K562 (cell line): ENCODE data around the gene DLGAP1. TPM values are rescaled to one million over a fixed set of nuclear protein-coding genes. Genes with fewer than 3 reads are reported as not detected.
A peak's percentile ranks its signal among the peaks of the same experiment; 100 is the strongest.

Source experiments
- ATAC-seq: fragments of 200-7000 bp; cut with Tn5 transposase; 3 replicates; pipeline ENCODE4 v1.9.1; 2020; ENCODE audit warnings: moderate library complexity
- BruUV-seq: library from RNA; stranded (reverse); fragments of 400-500 nt; replicated peaks from 2 replicates; lab custom pipeline; 2021; lab: Mats Ljungman, UMichigan
- CTCF ChIA-PET: fragments of 300-600 bp; formaldehyde crosslinking; extraction: SDS; loops from one replicate; lab custom pipeline; 2021; ENCODE audit warnings: low intra/inter-chr PET ratio; lab: Yijun Ruan, JAX
- POLR2A ChIA-PET: fragments of 300-600, 350-650 bp; sonication (Branson Sonifier 250); formaldehyde crosslinking; extraction: SDS; loops from one replicate; lab custom pipeline; 2021; ENCODE audit warnings: antibody characterized with exemption, inconsistent platforms; lab: Yijun Ruan, JAX
- DNase-seq, 4 experiments: peaks; one replicate each; pipeline versions ENCODE4 v3.0.0 to v3.0.0-alpha.2; 2011 to 2018; ENCODE audit warnings: low spot score in 3 of 4, mixed read lengths in 3 of 4; ENCODE audit errors: extremely low read depth in 1 of 4
- FAIRE-seq: peaks from 2 replicates; lab custom pipeline; 2011; peaks lifted over from hg19 to GRCh38; lab: Jason Lieb, UNC
- H2AFZ ChIP-seq: 2 replicates; pipeline ENCODE4 v1.6.0; 2011; ENCODE audit warnings: low read depth, low read length, control low read depth, inconsistent platforms
- H3K27ac ChIP-seq: fragments of 200-600 bp; 3 replicates; pipeline ENCODE4 v1.8.0; 2011; ENCODE audit warnings: low read depth, mild to moderate bottlenecking, control low read depth, inconsistent platforms, low read length, moderate library complexity, mixed read lengths; ENCODE audit errors: extremely low read depth
- H3K27me3 ChIP-seq, 2 experiments: fragments of 300-600 bp in 1 of 2; 2 replicates in 1 of 2; 3 replicates in 1 of 2; pipeline versions ENCODE4 v1.6.0 to v1.8.0; 2011; ENCODE audit warnings: inconsistent platforms in 2 of 2, low read length in 2 of 2, mild to moderate bottlenecking in 1 of 2, mixed read lengths in 1 of 2, moderate library complexity in 1 of 2; ENCODE audit not compliant: control insufficient read depth in 2 of 2, insufficient read depth in 2 of 2
- H3K36me3 ChIP-seq: fragments of 300-600 bp; 3 replicates; pipeline ENCODE4 v1.8.0; 2011; ENCODE audit warnings: mild to moderate bottlenecking, low read length, inconsistent platforms; ENCODE audit not compliant: control insufficient read depth, insufficient read depth
- H3K4me1 ChIP-seq, 2 experiments: fragments of 200-600 bp in 1 of 2; replicated peaks in 1 of 2; 2 replicates in 1 of 2; 3 replicates in 1 of 2; pipeline versions ENCODE4 v1.5.1 to v1.8.0; 2011; ENCODE audit warnings: inconsistent platforms in 2 of 2, low read length in 2 of 2, mild to moderate bottlenecking in 1 of 2, mixed read lengths in 1 of 2, moderate library complexity in 1 of 2; ENCODE audit not compliant: control insufficient read depth in 2 of 2, insufficient read depth in 2 of 2
- H3K4me2 ChIP-seq: 2 replicates; pipeline ENCODE4 v1.6.1; 2011; ENCODE audit warnings: low read length, control low read depth, inconsistent platforms, mixed read lengths; ENCODE audit not compliant: insufficient read depth
- H3K4me3 ChIP-seq: fragments of 200-600 bp; sonication (generic), shearing (Covaris generic); 2 replicates; pipeline ENCODE4 v1.5.1; 2016; ENCODE audit warnings: control low read depth, inconsistent platforms
- H3K79me2 ChIP-seq: fragments of 200-600 bp; 3 replicates; pipeline ENCODE4 v1.8.0; 2011; ENCODE audit warnings: low read length, inconsistent platforms; ENCODE audit not compliant: control insufficient read depth, insufficient read depth
- H3K9ac ChIP-seq, 2 experiments: 2 replicates each; pipeline versions ENCODE4 v1.6.0 to v1.6.1; 2011; ENCODE audit warnings: low read depth in 2 of 2, low read length in 2 of 2, control low read depth in 1 of 2, inconsistent platforms in 1 of 2, mild to moderate bottlenecking in 1 of 2, mixed read lengths in 1 of 2; ENCODE audit not compliant: insufficient read depth in 1 of 2
- H3K9me1 ChIP-seq: one replicate; pipeline ENCODE4 v1.6.0; 2011; ENCODE audit warnings: inconsistent platforms, mild to moderate bottlenecking, low read length, moderate library complexity; ENCODE audit not compliant: control insufficient read depth, insufficient read depth
- H3K9me3 ChIP-seq: replicated peaks from 2 replicates; pipeline ENCODE4 v1.5.1; 2011; ENCODE audit warnings: low read depth, low read length, inconsistent platforms; ENCODE audit not compliant: control insufficient read depth, insufficient read depth
- H4K20me1 ChIP-seq: replicated peaks from 2 replicates; pipeline ENCODE4 v1.6.1; 2011; ENCODE audit warnings: low read length, inconsistent platforms, mixed read lengths; ENCODE audit not compliant: control insufficient read depth, insufficient read depth
- ARID3B ChIP-seq: fragments of 250-450 bp; sonication (Bioruptor Pico); IDR thresholded peaks from 2 replicates; pipeline ENCODE4 v1.4.0; 2020; ENCODE audit warnings: borderline replicate concordance
- ATF2 ChIP-seq: sonication (generic); formaldehyde crosslinking; IDR thresholded peaks from 2 replicates; pipeline ENCODE4 v1.8.1; 2022; ENCODE audit warnings: missing genetic modification reagents
- BCL6 ChIP-seq: fragments of 250-450 bp; sonication (Bioruptor Pico); IDR thresholded peaks from 2 replicates; pipeline ENCODE4 v1.4.0; 2020
- ILF3 ChIP-seq: fragments of 450-650 bp; IDR thresholded peaks from 2 replicates; pipeline ENCODE4 v1.6.1; 2018; ENCODE audit warnings: antibody characterized with exemption, mild to moderate bottlenecking, moderate library complexity, borderline replicate concordance
- POLR2AphosphoS2 ChIP-seq: IDR thresholded peaks from 2 replicates; pipeline ENCODE4 v1.6.1; 2012; ENCODE audit warnings: low read length, improper control_type of control experiment
- SRSF7 ChIP-seq: fragments of 200-400 bp; formaldehyde crosslinking; optimal IDR thresholded peaks from 2 replicates; pipeline ENCODE3; 2017; ENCODE audit warnings: mild to moderate bottlenecking, low read depth, low read length
- WGBS: fragments of 100-300 bp; shearing (Covaris generic); methylation state at CpG from one replicate; pipeline ENCODE4 v1.1.6; 2016; ENCODE audit warnings: low coverage, mixed read lengths; ENCODE audit not compliant: insufficient coverage; ENCODE audit errors: missing lambda C conversion rate; 5-methylcytosine and 5-hydroxymethylcytosine counted together
- in situ Hi-C: fragments of 300-500 bp; cut with MboI; formaldehyde crosslinking; loops from 4 replicates; pipeline ENCODE4 v1.15.0; 2018; ENCODE audit warnings: inconsistent platforms, mixed read lengths
- intact Hi-C: fragments of 100-400 bp; cut with micrococcal nuclease; formaldehyde crosslinking; loops from 2 replicates; pipeline ENCODE4 v1.14.2; 2022
- polyA plus RNA-seq, 8 experiments: library from polyadenylated mRNA; depleted of rRNA in 4 of 8; stranded (reverse) in 5 of 8; unstranded in 3 of 8; fragments of >200 nt; fragmentation: Nextera tagmentation in 2 of 8; fragmentation: Illumina TruSeq in 1 of 8; extraction: Ambion mirVana in 2 of 8; extraction: Trizol in 1 of 8; gene quantifications; 2 replicates each; pipeline versions ENCODE4 v1.2.1 to v1.2.3, GENCODE V29; 2011 to 2014; ENCODE audit warnings: inconsistent platforms in 1 of 8, missing spikeins in 1 of 8
- total RNA-seq, 7 experiments: library from RNA; depleted of rRNA in 6 of 7; stranded (reverse); fragments of >200 nt in 6 of 7; fragmentation: Illumina TruSeq in 2 of 7; extraction: Trizol in 2 of 7; gene quantifications; 2 replicates each; pipeline versions ENCODE4 v1.2.1 to v1.2.3, GENCODE V29; 2011 to 2021; ENCODE audit warnings: low replicate concordance in 1 of 7
- TF ChIP-seq, protein P1 (sequence below): sonication (generic); formaldehyde crosslinking; IDR thresholded peaks from 2 replicates; pipeline ENCODE4 v1.8.1; 2023; ENCODE audit warnings: mild to moderate bottlenecking, missing genetic modification reagents
- TF ChIP-seq, protein P2 (sequence below): fragments of 200-800 bp; sonication (Bioruptor generic); IDR thresholded peaks from 2 replicates; pipeline ENCODE4 v1.6.1; 2017; ENCODE audit warnings: missing genetic modification characterization, missing compliant biosample characterization

The DLGAP1 gene
- total and polyA plus RNA-seq, 9 of the 15 experiments (the other 6 are each of a cell fraction or from before 2014, with no cell fraction given) = 0.04 to 0.22 (median 0.08) TPM

GRCh38 chr18:3460823-3461398 is 994.2 kb downstream of the DLGAP1 start (continued):
- TF ChIP-seq, protein P1, sequence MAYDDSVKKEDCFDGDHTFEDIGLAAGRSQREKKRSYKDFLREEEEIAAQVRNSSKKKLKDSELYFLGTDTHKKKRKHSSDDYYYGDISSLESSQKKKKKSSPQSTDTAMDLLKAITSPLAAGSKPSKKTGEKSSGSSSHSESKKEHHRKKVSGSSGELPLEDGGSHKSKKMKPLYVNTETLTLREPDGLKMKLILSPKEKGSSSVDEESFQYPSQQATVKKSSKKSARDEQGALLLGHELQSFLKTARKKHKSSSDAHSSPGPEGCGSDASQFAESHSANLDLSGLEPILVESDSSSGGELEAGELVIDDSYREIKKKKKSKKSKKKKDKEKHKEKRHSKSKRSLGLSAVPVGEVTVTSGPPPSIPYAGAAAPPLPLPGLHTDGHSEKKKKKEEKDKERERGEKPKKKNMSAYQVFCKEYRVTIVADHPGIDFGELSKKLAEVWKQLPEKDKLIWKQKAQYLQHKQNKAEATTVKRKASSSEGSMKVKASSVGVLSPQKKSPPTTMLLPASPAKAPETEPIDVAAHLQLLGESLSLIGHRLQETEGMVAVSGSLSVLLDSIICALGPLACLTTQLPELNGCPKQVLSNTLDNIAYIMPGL (CRISPR knock-in tag) = no peak
- no peak for TF ChIP-seq BCL6

- peaks cover 52% of the 10 kb centered on the region for H3K36me3 ChIP-seq
- no peak overlapping the region for H3K4me2 ChIP-seq
- H3K27me3 ChIP-seq = no peaks in the 10 kb centered on the region
- FAIRE-seq (no peak), ATAC-seq (peak; percentile 13; the same call in 2 of the 3 replicates), DNase-seq (no peak)
- peaks cover 0 to 2% of the 10 kb centered on the region in 2 experiments; a peak in 3 of 5 replicates for H3K4me1 ChIP-seq
- in situ Hi-C loops (loop anchor here (10.0 kb wide), 1 partner anchor 524 kb away; no protein-coding TSS in a partner anchor), intact Hi-C loops (no loop called here)
- H3K9ac ChIP-seq = no peak overlapping the region
- H3K9me3 ChIP-seq = peaks cover 5% of the 10 kb centered on the region; the same call in 1 of the 2 replicates
- peaks cover 5% of the 10 kb centered on the region; the same call in 1 of the 2 replicates for H4K20me1 ChIP-seq
- no TSS peak for BruUV-seq
- H3K79me2 ChIP-seq = peaks cover 52% of the 10 kb centered on the region
- no peak overlapping the region for H2AFZ ChIP-seq
- no peak overlapping the region for H3K4me3 ChIP-seq
- 97% methylated on average over 5 of the region's 5 CpGs for WGBS
- no peaks in the 10 kb centered on the region for H3K9me1 ChIP-seq
- ChIA-PET POLR2A (interaction anchor here (1.1 to 3.5 kb wide), 9 partner anchors 10 to 211 kb away, joined by 3 to 13 read pairs (median 4); no protein-coding TSS in a partner anchor), CTCF (no interaction called here)
- H3K27ac ChIP-seq = no peak overlapping the region
- TF ChIP-seq ATF2 (CRISPR knock-in tag) (no peak), POLR2AphosphoS2 (peak; percentile 92), ILF3 (no peak), SRSF7 (no peak), ARID3B (CRISPR knock-in tag) (no peak)
- TF ChIP-seq, protein P2, sequence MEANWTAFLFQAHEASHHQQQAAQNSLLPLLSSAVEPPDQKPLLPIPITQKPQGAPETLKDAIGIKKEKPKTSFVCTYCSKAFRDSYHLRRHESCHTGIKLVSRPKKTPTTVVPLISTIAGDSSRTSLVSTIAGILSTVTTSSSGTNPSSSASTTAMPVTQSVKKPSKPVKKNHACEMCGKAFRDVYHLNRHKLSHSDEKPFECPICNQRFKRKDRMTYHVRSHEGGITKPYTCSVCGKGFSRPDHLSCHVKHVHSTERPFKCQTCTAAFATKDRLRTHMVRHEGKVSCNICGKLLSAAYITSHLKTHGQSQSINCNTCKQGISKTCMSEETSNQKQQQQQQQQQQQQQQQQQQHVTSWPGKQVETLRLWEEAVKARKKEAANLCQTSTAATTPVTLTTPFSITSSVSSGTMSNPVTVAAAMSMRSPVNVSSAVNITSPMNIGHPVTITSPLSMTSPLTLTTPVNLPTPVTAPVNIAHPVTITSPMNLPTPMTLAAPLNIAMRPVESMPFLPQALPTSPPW (CRISPR knock-in tag) = no peak
Observed at GRCh38 chr18:3458952-3459853, 995.9 kb downstream of the DLGAP1 start.
